HG03378 (cell line): ENCODE measurements around the gene NAA15.
"Not testable (repeated sequence)": the region's sequence is repeated elsewhere in the genome, so short reads cannot be mapped to it uniquely, and the experiment has no call there.

Experiments used
- ATAC-seq: cut with Tn5 transposase; IDR thresholded peaks from one replicate; pipeline ENCODE4 v1.9.1; 2021; ENCODE audit warnings: mild to moderate bottlenecking, moderate library complexity; ENCODE audit not compliant: unreplicated experiment

NAA15 gene

GRCh38 chr4:139295942-139296299, 5.4 kb upstream of the NAA15 start:
- no peak for ATAC-seq

DNA sequence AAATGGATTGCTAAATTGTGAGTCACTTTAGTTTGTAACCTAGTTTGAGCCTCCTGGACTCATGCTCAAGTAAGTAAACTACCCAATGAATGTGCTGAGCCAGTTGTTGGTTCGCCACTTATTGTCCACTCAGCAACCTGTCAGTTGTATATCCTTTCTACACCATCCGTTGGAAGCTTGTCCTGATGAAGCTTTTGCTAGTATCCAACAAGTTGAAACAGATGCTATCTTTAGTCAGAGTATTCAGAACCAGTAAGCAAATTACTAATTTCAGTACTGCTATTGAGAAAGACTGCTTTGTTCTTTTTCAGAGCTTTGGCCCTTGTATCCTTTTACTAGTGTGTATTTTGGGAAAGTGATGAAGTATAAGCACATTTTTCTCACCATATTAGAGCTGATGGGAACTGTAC, 4.3 kb upstream of the NAA15 start:
- no peak for ATAC-seq

GRCh38 chr4:139299536-139299935, 1.8 kb upstream of the NAA15 start:
- no peak for ATAC-seq

- ATAC-seq, result peak; percentile 6
Observed at GRCh38 chr4:139300431-139301112, 733 bp upstream of the NAA15 start.

- peak; percentile 40 for ATAC-seq
Observed at GRCh38 chr4:139301821-139302611, 711 bp downstream of the NAA15 start, which contains the start of gene NDUFC1. Gene NDUFC1 (minus strand): TSS chr4:139302477. CDS start chr4:139295798, 6,679 bp downstream.

DNA sequence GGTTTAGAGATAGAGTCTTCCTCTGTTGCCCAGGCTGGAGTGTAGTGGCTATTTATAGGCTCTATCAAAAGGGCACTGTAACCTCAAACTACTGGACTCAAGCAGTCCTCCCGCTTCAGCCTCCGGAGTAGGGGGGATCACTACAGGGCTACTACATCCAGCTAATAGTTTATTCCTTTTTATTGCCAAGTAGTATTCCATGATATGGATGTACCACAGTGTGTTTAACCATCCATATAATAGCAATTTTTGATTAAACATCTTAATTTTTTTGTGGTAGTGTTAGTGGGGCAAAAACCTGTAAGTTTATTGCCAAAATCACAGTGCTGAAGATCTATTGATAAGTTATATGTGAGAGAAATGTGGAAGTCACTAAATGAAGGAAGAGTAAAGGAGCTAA, 3.6 kb downstream of the NAA15 start:
- ATAC-seq, result no peak

DNA sequence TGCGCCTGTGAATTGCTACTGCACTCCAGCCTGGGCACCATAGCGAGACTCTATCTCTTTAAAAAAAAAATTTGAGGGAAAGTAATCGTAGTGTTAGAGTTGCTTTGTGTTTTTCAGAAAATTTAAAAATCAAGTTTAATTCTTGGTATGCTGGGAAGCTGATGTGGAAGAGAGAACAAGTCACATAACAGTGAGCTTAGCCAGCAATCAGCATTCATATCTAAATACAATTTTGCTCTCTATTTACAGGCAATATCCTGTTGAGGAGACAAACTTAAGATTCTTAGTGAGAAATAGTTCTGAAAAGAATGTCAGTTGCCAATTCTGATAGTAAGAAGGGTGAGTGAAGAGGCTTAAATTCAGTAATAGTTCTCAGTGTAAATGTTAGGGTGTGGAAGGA, 10.6 kb downstream of the NAA15 start:
- ATAC-seq, result no peak

GRCh38 chr4:139312552-139313332, 11.4 kb downstream of the NAA15 start:
- ATAC-seq, result no peak

GRCh38 chr4:139313414-139313813, 12.1 kb downstream of the NAA15 start:
- ATAC-seq, result not testable (repeated sequence)

DNA sequence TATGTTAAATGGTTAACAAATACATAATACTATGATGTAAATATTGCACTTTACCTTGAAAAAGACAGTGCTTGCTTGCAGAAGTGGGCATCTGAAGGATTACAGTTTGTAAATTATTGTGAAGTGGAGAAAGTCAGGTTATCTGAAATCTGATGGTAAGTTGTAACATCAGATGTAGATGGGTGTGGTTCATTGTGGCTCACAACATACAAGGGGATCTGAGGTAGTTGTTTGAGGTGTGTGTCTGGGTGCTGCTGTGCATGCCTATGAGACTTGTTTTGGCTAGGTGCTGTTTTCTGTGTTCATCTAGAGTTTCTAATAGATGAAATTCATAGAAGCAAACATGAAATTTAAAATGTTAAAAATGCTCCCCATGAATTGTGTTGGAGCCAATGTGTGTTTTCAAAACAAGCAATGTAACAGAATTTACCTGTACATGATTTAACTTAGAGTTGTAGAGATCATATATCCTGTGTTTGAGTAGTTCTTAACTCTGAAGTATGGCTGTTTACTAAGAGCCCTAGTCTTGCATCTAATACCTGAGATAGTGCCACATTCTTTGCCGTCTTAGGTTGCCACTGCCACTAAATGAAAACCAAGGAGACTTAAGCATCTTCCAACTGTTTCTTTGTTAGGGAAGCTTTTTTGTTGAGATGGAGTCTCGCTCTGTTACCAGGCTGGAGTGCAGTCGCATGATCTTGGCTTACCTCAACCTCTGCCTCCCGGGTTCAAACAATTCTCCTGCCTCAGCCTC, 12.9 kb downstream of the NAA15 start:
- ATAC-seq, result no peak

DNA sequence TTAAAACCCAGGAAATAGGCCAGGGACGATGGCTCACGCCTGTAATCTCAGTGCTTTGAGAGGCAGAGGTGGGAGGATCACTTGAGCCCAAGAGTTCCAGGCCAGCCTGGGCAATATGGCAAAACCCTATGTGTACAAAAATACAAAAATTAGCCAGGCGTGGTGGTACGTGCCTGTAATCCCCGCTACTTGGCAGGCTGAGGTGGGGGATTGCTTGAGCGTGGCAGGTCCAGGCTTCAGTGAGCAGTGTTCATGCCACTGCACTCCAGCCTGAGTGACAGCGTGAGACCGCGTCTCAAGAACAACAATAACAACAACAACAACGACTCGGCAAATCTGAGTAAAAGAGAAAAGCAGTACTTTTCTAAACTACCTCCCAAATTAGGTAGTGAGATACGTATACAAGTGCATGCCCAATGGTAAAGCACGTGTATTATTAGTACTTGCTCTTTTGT, 13.9 kb downstream of the NAA15 start:
- peak; percentile 51 for ATAC-seq

DNA sequence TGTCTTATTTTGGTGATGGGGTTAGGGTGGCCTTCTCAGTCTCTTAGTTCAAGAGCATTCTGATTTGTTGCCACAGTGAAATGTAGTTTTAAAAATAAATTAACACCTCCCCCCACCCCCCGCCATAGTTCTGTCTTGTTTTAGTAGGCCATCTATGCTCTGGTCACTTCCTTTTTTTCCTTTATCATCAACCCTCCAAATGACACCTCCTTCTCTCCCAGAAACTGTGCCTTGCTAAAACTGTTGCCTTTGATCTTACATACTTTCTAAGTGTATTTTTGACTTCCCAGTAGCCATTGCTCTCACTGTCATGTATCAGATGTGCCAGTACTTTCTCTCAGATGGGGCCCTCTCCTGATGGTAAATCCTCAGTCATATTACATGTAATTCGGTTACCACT, 15.4 kb downstream of the NAA15 start:
- ATAC-seq, result no peak

- ATAC-seq, result no peak
Observed at GRCh38 chr4:139317635-139318034, 16.3 kb downstream of the NAA15 start.

GRCh38 chr4:139319571-139319970, 18.3 kb downstream of the NAA15 start:
- ATAC-seq, result no peak

DNA sequence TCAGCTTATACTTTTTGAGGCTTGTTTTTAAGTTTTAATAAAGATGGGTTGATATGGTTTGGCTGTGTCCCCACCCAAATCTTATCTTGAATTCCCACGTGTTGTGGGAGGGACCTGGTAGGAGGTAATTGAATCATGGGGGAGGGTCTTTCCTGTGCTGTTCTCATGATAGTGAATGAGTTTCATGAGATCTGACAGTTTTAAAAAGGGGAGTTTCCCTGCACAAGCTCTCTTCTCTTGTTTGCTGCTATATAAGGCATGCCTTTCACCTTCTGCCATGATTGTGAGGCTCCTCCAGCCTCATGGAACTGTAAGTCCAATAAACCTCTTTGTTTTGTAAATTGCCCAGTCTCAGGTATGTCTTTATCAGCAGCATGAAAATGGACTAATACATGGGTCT, 20.8 kb downstream of the NAA15 start:
- not testable (repeated sequence) for ATAC-seq

GRCh38 chr4:139322541-139322940, 21.2 kb downstream of the NAA15 start:
- not testable (repeated sequence) for ATAC-seq

DNA sequence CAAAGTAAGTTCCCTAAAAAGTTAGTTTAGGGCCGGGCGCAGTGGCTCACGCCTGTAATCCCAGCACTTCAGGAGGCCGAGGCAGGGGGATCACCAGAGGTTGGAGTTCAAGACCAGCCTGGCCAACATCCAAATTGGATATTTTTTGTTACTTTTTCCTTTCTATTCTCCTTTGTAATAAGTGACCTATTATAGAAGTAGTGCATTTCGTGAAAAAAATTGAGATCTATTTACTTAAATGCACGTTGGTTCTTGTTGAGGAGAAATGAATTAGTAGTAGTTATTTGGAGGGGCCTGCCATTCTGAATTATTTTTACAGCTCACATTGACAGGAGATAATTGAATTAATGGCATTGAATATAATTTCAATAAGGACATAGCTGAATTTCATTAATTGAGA, 23.3 kb downstream of the NAA15 start:
- no peak for ATAC-seq

DNA sequence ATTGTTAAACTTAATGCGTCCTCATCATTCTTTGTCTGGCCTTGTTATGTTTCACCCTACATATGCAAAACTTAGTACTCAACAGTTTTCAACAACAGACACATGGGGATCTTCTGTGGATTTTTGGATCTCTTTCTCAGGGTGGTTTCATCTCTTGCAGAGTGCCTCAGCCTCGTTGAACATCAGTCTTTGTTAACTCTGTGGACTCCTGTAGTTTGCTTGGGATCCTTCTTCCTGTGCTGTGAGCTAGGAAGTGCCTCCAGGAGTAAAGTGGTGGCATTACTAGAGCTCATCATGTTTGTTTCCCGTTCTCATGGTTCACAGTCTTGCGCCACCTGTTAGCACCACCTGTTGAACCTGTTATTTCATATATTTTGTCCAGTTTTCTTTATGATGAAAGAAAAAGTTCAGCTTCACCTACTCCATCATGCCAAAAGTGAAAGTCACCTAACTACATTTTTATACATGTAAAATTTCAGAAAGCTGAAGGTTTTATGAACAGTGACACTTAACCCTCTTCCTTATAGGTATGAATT, 28.4 kb downstream of the NAA15 start:
- no peak for ATAC-seq

DNA sequence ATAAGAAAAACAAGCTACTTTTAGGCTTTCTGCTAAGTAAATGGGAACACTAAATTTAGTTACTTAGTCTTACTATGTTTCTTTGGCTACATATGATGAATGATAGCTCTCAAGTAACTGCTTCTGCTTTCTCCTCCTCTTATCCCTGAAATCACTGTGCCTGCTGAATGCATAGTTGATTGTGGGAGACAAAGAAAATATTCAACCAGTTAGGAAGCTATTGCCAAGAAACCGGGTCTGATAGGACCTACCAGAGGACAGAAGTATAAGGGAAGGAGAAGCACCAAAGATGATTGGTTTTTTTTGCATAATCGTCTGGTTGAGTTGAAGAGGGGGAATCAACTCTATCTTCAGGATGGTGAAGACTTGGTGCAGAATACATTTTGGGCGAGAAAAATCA, 29.0 kb downstream of the NAA15 start:
- ATAC-seq, result no peak

GRCh38 chr4:139331185-139331584, 29.9 kb downstream of the NAA15 start:
- ATAC-seq, result no peak

DNA sequence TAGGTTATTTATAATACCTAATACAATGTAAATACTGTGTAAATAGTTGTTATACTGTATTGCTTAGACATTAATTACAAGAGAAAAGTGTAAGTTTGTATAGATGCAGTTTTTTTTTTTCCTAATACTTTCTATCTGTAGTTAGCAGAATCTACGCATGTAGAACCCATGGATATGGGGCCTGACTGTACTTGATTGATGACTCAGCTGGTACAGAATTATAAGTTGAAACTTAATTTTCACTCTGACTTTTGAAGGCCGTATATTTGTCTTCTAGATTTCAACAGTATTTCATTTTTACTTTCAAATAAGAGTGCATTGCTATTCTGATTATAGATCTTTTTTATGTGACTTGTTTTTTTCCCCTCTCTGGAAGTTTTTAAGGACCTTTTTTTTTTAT, 31.7 kb downstream of the NAA15 start:
- ATAC-seq, result no peak
